Mesenchymal stem cell (in vitro differentiated cells and primary cell): Measurements from ENCODE around the gene ERBB3.
"Not testable (repeated sequence)": the region's sequence is repeated elsewhere in the genome, so short reads cannot be mapped to it uniquely, and the experiment has no call there.

Experiments used
- DNase-seq: peaks from one replicate; pipeline ENCODE4 v3.0.0-alpha.2; 2013
- H2AFZ ChIP-seq: one replicate; pipeline ENCODE4 v1.6.1; 2013; ENCODE audit warnings: low read depth, mild to moderate bottlenecking, control low read depth, inconsistent platforms, low read length, moderate library complexity
- H2AK5ac ChIP-seq: 2 replicates; pipeline ENCODE4 v1.6.1; 2013; ENCODE audit warnings: low read length, moderate library complexity, mild to moderate bottlenecking, inconsistent platforms; ENCODE audit not compliant: severe bottlenecking
- H2BK120ac ChIP-seq: one replicate; pipeline ENCODE4 v1.6.1; 2013; ENCODE audit warnings: low read depth, mild to moderate bottlenecking, inconsistent platforms, low read length, moderate library complexity
- H2BK12ac ChIP-seq, 2 experiments: one replicate each; pipeline ENCODE4 v1.6.1; 2013; ENCODE audit warnings: inconsistent platforms in 2 of 2, low read length in 2 of 2, mild to moderate bottlenecking in 2 of 2, moderate library complexity in 2 of 2, control low read depth in 1 of 2
- H2BK15ac ChIP-seq: one replicate; pipeline ENCODE4 v1.6.1; 2013; ENCODE audit warnings: mild to moderate bottlenecking, low read depth, inconsistent platforms; ENCODE audit not compliant: poor library complexity, severe bottlenecking
- H2BK5ac ChIP-seq: 2 replicates; pipeline ENCODE4 v1.6.1; 2013; ENCODE audit warnings: low read depth, mild to moderate bottlenecking, low read length, control low read depth, inconsistent platforms; ENCODE audit not compliant: poor library complexity, severe bottlenecking
- H3K14ac ChIP-seq, 2 experiments: one replicate each; pipeline ENCODE4 v1.6.1; 2013; ENCODE audit warnings: inconsistent platforms in 2 of 2, low read length in 2 of 2, control low read depth in 1 of 2, mild to moderate bottlenecking in 1 of 2, moderate library complexity in 1 of 2
- H3K18ac ChIP-seq, 2 experiments: one replicate each; pipeline ENCODE4 v1.6.1; 2013; ENCODE audit warnings: inconsistent platforms in 2 of 2, low read length in 2 of 2, control low read depth in 1 of 2, low read depth in 1 of 2, mild to moderate bottlenecking in 1 of 2
- H3K23ac ChIP-seq, 2 experiments: one replicate each; pipeline ENCODE4 v1.6.1; 2013; ENCODE audit warnings: inconsistent platforms in 2 of 2, low read length in 2 of 2, mild to moderate bottlenecking in 2 of 2, moderate library complexity in 2 of 2, control low read depth in 1 of 2
- H3K27ac ChIP-seq: 2 replicates; pipeline ENCODE4 v1.5.1; 2013; ENCODE audit warnings: mild to moderate bottlenecking, moderate library complexity, low read length, control low read depth, inconsistent platforms; ENCODE audit not compliant: poor library complexity, severe bottlenecking
- H3K27me3 ChIP-seq, 2 experiments: 2 replicates each; pipeline versions ENCODE4 v1.6.1 to v1.7.0; 2013; ENCODE audit warnings: low read length in 2 of 2, mild to moderate bottlenecking in 2 of 2, moderate library complexity in 2 of 2, control low read depth in 1 of 2, inconsistent platforms in 1 of 2; ENCODE audit not compliant: control insufficient read depth in 1 of 2, insufficient read depth in 1 of 2
- H3K36me3 ChIP-seq, 2 experiments: 2 replicates each; pipeline versions ENCODE4 v1.6.1 to v1.7.0; 2013; ENCODE audit warnings: low read length in 2 of 2, control low read depth in 1 of 2, inconsistent platforms in 1 of 2, low read depth in 1 of 2, mild to moderate bottlenecking in 1 of 2; ENCODE audit not compliant: insufficient read depth in 2 of 2, control insufficient read depth in 1 of 2
- H3K4ac ChIP-seq, 2 experiments: one replicate each; pipeline ENCODE4 v1.6.1; 2013; ENCODE audit warnings: inconsistent platforms in 2 of 2, low read length in 2 of 2, mild to moderate bottlenecking in 2 of 2, moderate library complexity in 2 of 2, control low read depth in 1 of 2, low read depth in 1 of 2
- H3K4me1 ChIP-seq: 2 replicates; pipeline ENCODE4 v1.6.1; 2013; ENCODE audit warnings: low read depth, low read length, control low read depth; ENCODE audit not compliant: control insufficient read depth, insufficient read depth
- H3K4me2 ChIP-seq: 2 replicates; pipeline ENCODE4 v1.6.1; 2013; ENCODE audit warnings: low read length, mild to moderate bottlenecking, inconsistent platforms; ENCODE audit not compliant: poor library complexity, severe bottlenecking
- H3K4me3 ChIP-seq, 2 experiments: 2 replicates each; pipeline versions ENCODE4 v1.5.1 to v1.7.0; 2013; ENCODE audit warnings: low read length in 2 of 2, mild to moderate bottlenecking in 2 of 2, control low read depth in 1 of 2, low read depth in 1 of 2; ENCODE audit not compliant: insufficient read depth in 1 of 2
- H3K79me1 ChIP-seq: replicated peaks from 2 replicates; pipeline ENCODE4 v1.6.1; 2013; ENCODE audit warnings: mild to moderate bottlenecking, control low read depth, low read length, inconsistent platforms; ENCODE audit not compliant: poor library complexity, severe bottlenecking
- H3K9ac ChIP-seq: 2 replicates; pipeline ENCODE4 v1.7.0; 2013; ENCODE audit warnings: mild to moderate bottlenecking, low read length, moderate library complexity
- H3K9me3 ChIP-seq: 2 replicates; pipeline ENCODE4 v1.7.0; 2013; ENCODE audit warnings: mild to moderate bottlenecking, low read length; ENCODE audit not compliant: control insufficient read depth
- H4K8ac ChIP-seq: one replicate; pipeline ENCODE4 v1.6.1; 2013; ENCODE audit warnings: inconsistent platforms, mild to moderate bottlenecking, low read length, moderate library complexity
- H4K91ac ChIP-seq: one replicate; pipeline ENCODE4 v1.6.1; 2013; ENCODE audit warnings: mild to moderate bottlenecking, low read length, inconsistent platforms
- WGBS: methylation state at CpG from one replicate; pipeline ENCODE4 v1.1.7; 2013; ENCODE audit warnings: mixed read lengths; 5-methylcytosine and 5-hydroxymethylcytosine counted together

ERBB3 gene

DNA sequence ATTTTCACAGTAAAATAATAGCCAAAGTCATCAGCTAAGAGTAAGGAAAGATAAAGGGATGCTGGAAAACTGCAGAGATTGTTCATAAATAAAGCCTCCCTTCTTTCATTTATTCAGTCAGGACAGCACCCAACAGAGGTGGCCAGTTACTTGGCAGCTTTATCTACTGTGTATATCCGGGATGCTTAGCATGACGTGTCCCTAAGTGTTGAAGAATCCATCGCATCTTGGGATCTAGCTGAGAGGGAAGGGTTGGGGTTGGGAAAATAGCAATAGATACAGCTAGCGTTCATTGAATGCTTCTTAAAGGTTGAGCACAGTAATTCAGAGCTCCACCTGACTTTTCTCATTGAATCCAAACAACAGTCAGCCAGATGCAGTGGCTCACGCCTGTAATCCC, 5.6 kb upstream of the ERBB3 start:
- no peak overlapping the region for H2BK15ac ChIP-seq
- H3K18ac ChIP-seq, result no peak overlapping the region
- no peaks in the 10 kb centered on the region for H3K27me3 ChIP-seq
- no peak overlapping the region for H3K4ac ChIP-seq
- H3K27ac ChIP-seq, result no peak overlapping the region
- no peak overlapping the region for H3K14ac ChIP-seq
- WGBS, result 80% methylated on average over 5 of the region's 5 CpGs
- H3K23ac ChIP-seq, result no peak overlapping the region
- H3K4me1 ChIP-seq, result peaks cover 5% of the 10 kb centered on the region
- no peak overlapping the region for H3K9ac ChIP-seq
- no peaks in the 10 kb centered on the region for H3K36me3 ChIP-seq
- H2BK120ac ChIP-seq, result no peak overlapping the region
- no peak overlapping the region for H4K8ac ChIP-seq
- H2BK12ac ChIP-seq, result no peak overlapping the region
- H3K79me1 ChIP-seq, result no peaks in the 10 kb centered on the region
- H3K4me3 ChIP-seq, result no peak overlapping the region
- no peak overlapping the region for H4K91ac ChIP-seq
- no peak overlapping the region for H2AFZ ChIP-seq
- no peaks in the 10 kb centered on the region for H3K9me3 ChIP-seq
- H2AK5ac ChIP-seq, result no peak overlapping the region
- no peak for DNase-seq
- no peak overlapping the region for H3K4me2 ChIP-seq
- H2BK5ac ChIP-seq, result no peak overlapping the region

- not testable (repeated sequence) for H2AFZ ChIP-seq, H3K18ac ChIP-seq, H3K14ac ChIP-seq, DNase-seq, H3K23ac ChIP-seq, H2AK5ac ChIP-seq, H2BK5ac ChIP-seq, H3K4me2 ChIP-seq, H3K36me3 ChIP-seq, H2BK15ac ChIP-seq, H3K4ac ChIP-seq, H3K79me1 ChIP-seq, H2BK120ac ChIP-seq, H3K9me3 ChIP-seq, H3K9ac ChIP-seq, H2BK12ac ChIP-seq, H4K8ac ChIP-seq, H4K91ac ChIP-seq, H3K4me3 ChIP-seq, H3K27ac ChIP-seq
- Histone ChIP-seq H3K4me1 (peaks cover 18% of the 10 kb centered on the region), H3K27me3 (peaks cover 18 to 29% of the 10 kb centered on the region in 2 experiments)
- 86% methylated on average over 9 of the region's 9 CpGs for WGBS
Measured at GRCh38 chr12:56077966-56078365, 2.0 kb upstream of the ERBB3 start.

DNA sequence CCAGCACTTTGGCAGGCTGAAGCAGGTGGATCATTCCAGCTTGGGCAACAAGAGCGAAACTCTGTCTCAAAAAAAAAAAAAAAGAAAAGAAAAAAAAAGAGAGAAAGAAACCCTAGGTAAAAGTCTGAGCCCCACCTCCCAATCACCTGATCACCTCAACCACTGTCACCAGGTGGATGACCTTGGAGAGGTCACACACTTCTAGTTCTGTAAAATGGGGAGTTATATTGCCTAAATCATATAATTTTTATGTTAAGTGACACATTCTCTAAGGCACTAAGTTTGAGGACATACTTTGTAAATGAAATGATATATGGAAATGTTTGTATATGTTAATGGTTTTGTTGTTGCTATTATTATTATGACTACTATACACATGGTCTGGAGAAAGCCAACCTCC, 1.5 kb upstream of the ERBB3 start:
- Histone ChIP-seq H4K91ac (no peak overlapping the region), H3K9me3 (no peaks in the 10 kb centered on the region), H3K79me1 (no peaks in the 10 kb centered on the region), H3K27me3 (peaks cover 23 to 32% of the 10 kb centered on the region in 2 experiments), H2BK15ac (no peak overlapping the region), H4K8ac (no peak overlapping the region), H3K9ac (peak overlapping the region; percentile 79), H3K4me2 (no peak overlapping the region), H3K27ac (peak overlapping the region; percentile 6), H2BK12ac (no peak overlapping the region), H3K18ac (no peak overlapping the region), H3K36me3 (no peaks in the 10 kb centered on the region), H2AFZ (no peak overlapping the region), H3K4me1 (peaks cover 18% of the 10 kb centered on the region), H2AK5ac (no peak overlapping the region), H2BK120ac (no peak overlapping the region), H2BK5ac (no peak overlapping the region), H3K23ac (no peak overlapping the region), H3K4me3 (no peak overlapping the region), H3K14ac (no peak overlapping the region), H3K4ac (no peak overlapping the region)
- WGBS, result no CpG with 5 or more reads among the region's 1 CpG
- DNase-seq, result no peak

DNA sequence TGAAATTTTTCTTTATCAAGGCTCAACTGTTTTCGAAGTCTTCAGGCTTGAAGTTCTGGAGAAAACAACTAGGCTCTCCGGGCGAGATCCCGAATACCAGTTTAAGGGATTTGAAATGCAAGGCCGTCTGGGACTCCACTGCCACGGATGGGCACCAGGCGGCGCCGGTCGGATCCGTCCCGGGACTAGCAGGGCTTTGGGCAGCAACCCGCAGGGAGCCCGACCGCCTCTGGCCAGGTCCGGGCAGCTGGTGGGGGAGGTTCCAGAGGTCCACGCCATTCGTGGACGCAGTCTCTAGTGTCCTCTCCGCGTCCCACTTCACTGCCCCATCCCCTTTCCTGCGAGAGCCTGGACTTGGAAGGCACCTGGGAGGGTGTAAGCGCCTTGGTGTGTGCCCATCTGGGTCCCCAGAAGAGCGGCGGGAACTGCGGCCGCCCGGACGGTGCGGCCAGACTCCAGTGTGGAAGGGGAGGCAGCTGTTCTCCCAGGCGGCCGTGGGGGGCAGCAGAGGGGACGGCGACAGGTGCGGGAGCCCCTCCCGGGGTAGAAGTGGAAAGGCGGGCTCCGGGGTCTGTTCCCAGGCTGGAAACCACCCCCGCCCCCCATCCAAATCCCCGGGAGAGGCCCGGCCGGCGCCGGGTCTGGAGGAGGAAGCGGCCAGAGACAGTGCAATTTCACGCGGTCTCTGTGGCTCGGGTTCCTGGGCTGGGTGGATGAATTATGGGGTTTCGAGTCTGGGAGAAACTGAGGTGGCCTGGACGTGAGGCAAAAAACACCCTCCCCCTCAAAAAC, 838 bp upstream of the ERBB3 start:
- no peak overlapping the region for H2BK120ac ChIP-seq
- H3K4me2 ChIP-seq, result peak overlapping the region; percentile 96
- H2AK5ac ChIP-seq, result no peak overlapping the region
- H2BK15ac ChIP-seq, result no peak overlapping the region
- H3K27me3 ChIP-seq, result peaks cover 29 to 37% of the 10 kb centered on the region in 2 experiments
- no peak overlapping the region for H3K4ac ChIP-seq
- H3K4me1 ChIP-seq, result peaks cover 18% of the 10 kb centered on the region
- H3K9me3 ChIP-seq, result no peaks in the 10 kb centered on the region
- WGBS, result 2% methylated on average over 28 of the region's 50 CpGs
- H3K14ac ChIP-seq, result no peak overlapping the region
- H3K23ac ChIP-seq, result no peak overlapping the region
- peak overlapping the region; percentile 79 for H3K9ac ChIP-seq
- peak overlapping the region in 1 of 2 experiments; percentile 44 for H3K18ac ChIP-seq
- no peak overlapping the region for H2BK12ac ChIP-seq
- peak overlapping the region; percentile 46 for H4K8ac ChIP-seq
- H4K91ac ChIP-seq, result no peak overlapping the region
- no peak overlapping the region for H2BK5ac ChIP-seq
- H2AFZ ChIP-seq, result peak overlapping the region; percentile 83
- H3K36me3 ChIP-seq, result no peaks in the 10 kb centered on the region
- peak; percentile 89 for DNase-seq
- peak overlapping the region; percentile 62 to 85 for H3K4me3 ChIP-seq
- peak overlapping the region; percentile 73 for H3K27ac ChIP-seq
- no peaks in the 10 kb centered on the region for H3K79me1 ChIP-seq
